PC-3 (cell line): Measurements from ENCODE around the gene SH3GL2. TPM values are rescaled to one million over a fixed set of nuclear protein-coding genes. Genes with fewer than 3 reads are reported as not detected.

Experiments
- ATAC-seq: fragments of 200-7000 bp; cut with Tn5 transposase; 2 replicates; pipeline ENCODE4 v1.9.1; 2020; ENCODE audit warnings: mild to moderate bottlenecking, moderate library complexity
- BruUV-seq: library from RNA; stranded (reverse); fragments of 400-500 nt; replicated peaks from 2 replicates; lab custom pipeline; 2021; lab: Mats Ljungman, UMichigan
- CTCF ChIA-PET: fragments of 300-600 bp; sonication (Branson Sonifier 250); formaldehyde crosslinking; loops from one replicate; lab custom pipeline; 2022; ENCODE audit warnings: antibody characterized with exemption; lab: Charles Lee
- POLR2A ChIA-PET: fragments of 300-600 bp; sonication (Branson Sonifier 250); formaldehyde crosslinking; loops from one replicate; lab custom pipeline; 2022; ENCODE audit warnings: antibody characterized with exemption; ENCODE audit not compliant: unreplicated experiment; lab: Charles Lee
- DNase-seq: peaks from one replicate; pipeline ENCODE4 v3.0.0-alpha.2; 2015
- H2AFZ ChIP-seq: fragments of 300-600 bp; sonication (generic); 2 replicates; pipeline ENCODE4 v1.6.0; 2016; ENCODE audit warnings: antibody characterized with exemption, low read length
- H3F3A ChIP-seq: fragments of 300-600 bp; sonication (generic); one replicate; pipeline ENCODE4 v1.6.0; 2017; ENCODE audit warnings: antibody characterized with exemption, low read length, control low read depth, mild to moderate bottlenecking; ENCODE audit not compliant: unreplicated experiment
- H3K27ac ChIP-seq: fragments of 300-600 bp; sonication (generic); 2 replicates; pipeline ENCODE4 v1.5.1; 2016; ENCODE audit warnings: mild to moderate bottlenecking, low read length
- H3K27me3 ChIP-seq: fragments of 300-600 bp; sonication (generic); 2 replicates; pipeline ENCODE4 v1.6.1; 2016; ENCODE audit warnings: low read length, mixed read lengths
- H3K36me3 ChIP-seq: fragments of 300-600 bp; sonication (generic); 2 replicates; pipeline ENCODE4 v1.6.1; 2016; ENCODE audit warnings: low read depth, mixed run types, low read length, mixed read lengths
- H3K4me1 ChIP-seq: fragments of 300-600 bp; sonication (generic); 2 replicates; pipeline ENCODE4 v1.5.1; 2016; ENCODE audit warnings: low read length; ENCODE audit not compliant: insufficient read depth
- H3K4me2 ChIP-seq: fragments of 300-600 bp; sonication (generic); 2 replicates; pipeline ENCODE4 v1.6.0; 2016; ENCODE audit warnings: low read length
- H3K4me3 ChIP-seq: fragments of 300-600 bp; sonication (generic); 2 replicates; pipeline ENCODE4 v1.5.1; 2016; ENCODE audit warnings: mild to moderate bottlenecking, low read length, mixed read lengths
- H3K79me2 ChIP-seq: fragments of 300-600 bp; sonication (generic); 2 replicates; pipeline ENCODE4 v1.6.1; 2017; ENCODE audit warnings: low read length, mixed read lengths
- H3K9ac ChIP-seq: fragments of 300-600 bp; sonication (generic); 2 replicates; pipeline ENCODE4 v1.6.0; 2016; ENCODE audit warnings: mild to moderate bottlenecking, low read length
- H3K9me2 ChIP-seq: fragments of 300-600 bp; sonication (generic); replicated peaks from 2 replicates; pipeline ENCODE4 v1.6.1; 2016; ENCODE audit warnings: mixed run types, low read length, mixed read lengths
- H3K9me3 ChIP-seq: fragments of 300-600 bp; sonication (generic); 2 replicates; pipeline ENCODE4 v1.6.1; 2016; ENCODE audit warnings: low read length, mixed read lengths
- H4K20me1 ChIP-seq: fragments of 300-600 bp; sonication (generic); 2 replicates; pipeline ENCODE4 v1.6.1; 2016; ENCODE audit warnings: low read length, mixed read lengths
- EZH2 ChIP-seq: fragments of 300-600 bp; sonication (generic); IDR thresholded peaks from one replicate; pipeline ENCODE4 v1.6.1; 2017; ENCODE audit warnings: antibody characterized with exemption, mild to moderate bottlenecking, low read length; ENCODE audit not compliant: unreplicated experiment
- EZH2phosphoT487 ChIP-seq: fragments of 300-600 bp; sonication (generic); IDR thresholded peaks from 2 replicates; pipeline ENCODE4 v1.6.1; 2018; ENCODE audit warnings: mild to moderate bottlenecking, antibody characterized with exemption, low read length, borderline replicate concordance
- intact Hi-C: fragments of 100-400 bp; cut with micrococcal nuclease; formaldehyde crosslinking; loops from 2 replicates; pipeline ENCODE4 v1.9.0; 2023
- total RNA-seq: library from RNA; depleted of rRNA; stranded (reverse); fragments of >200 nt; gene quantifications from 2 replicates; pipeline ENCODE4 v1.2.3, GENCODE V29; 2014
- TF ChIP-seq, protein P1 (sequence below): fragments of 300-600 bp; sonication (generic); conservative IDR thresholded peaks from 2 replicates; pipeline ENCODE4 v1.5.1; 2017; ENCODE audit warnings: antibody characterized with exemption, low read depth, mild to moderate bottlenecking, low read length

The SH3GL2 gene
- total RNA-seq, 1 experiment from 2014 or later = 2.9 TPM

DNA sequence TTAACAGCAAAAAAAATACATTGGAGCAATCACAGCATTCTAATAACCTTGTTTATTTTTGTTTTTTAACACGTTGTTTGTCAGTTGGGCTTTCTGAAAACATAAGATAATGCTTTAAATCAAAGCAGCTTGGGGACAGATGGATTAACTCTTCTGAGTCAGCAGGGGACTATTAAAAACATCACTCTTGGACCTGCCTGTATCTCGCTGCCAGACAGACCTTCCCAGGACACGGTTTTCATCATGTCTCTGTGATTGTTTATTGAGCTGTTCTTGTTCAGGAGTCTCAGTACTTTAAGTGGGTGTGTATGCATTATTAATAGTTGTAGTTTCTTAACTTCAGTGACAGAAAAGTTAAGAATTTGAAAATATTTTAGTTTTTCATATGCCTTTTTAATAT lies 173.2 kb downstream of the SH3GL2 start:
- no peak for ATAC-seq
- H3K36me3 ChIP-seq = no peaks in the 10 kb centered on the region
- no peaks in the 10 kb centered on the region for H4K20me1 ChIP-seq
- no peak for TF ChIP-seq EZH2phosphoT487
- TF ChIP-seq EZH2 = no peak
- TF ChIP-seq, protein P1, sequence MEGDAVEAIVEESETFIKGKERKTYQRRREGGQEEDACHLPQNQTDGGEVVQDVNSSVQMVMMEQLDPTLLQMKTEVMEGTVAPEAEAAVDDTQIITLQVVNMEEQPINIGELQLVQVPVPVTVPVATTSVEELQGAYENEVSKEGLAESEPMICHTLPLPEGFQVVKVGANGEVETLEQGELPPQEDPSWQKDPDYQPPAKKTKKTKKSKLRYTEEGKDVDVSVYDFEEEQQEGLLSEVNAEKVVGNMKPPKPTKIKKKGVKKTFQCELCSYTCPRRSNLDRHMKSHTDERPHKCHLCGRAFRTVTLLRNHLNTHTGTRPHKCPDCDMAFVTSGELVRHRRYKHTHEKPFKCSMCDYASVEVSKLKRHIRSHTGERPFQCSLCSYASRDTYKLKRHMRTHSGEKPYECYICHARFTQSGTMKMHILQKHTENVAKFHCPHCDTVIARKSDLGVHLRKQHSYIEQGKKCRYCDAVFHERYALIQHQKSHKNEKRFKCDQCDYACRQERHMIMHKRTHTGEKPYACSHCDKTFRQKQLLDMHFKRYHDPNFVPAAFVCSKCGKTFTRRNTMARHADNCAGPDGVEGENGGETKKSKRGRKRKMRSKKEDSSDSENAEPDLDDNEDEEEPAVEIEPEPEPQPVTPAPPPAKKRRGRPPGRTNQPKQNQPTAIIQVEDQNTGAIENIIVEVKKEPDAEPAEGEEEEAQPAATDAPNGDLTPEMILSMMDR = no peak
- H3K9me2 ChIP-seq = no peaks in the 10 kb centered on the region
- H3K9me3 ChIP-seq = no peaks in the 10 kb centered on the region
- no peaks in the 10 kb centered on the region for H3K27me3 ChIP-seq
- H3K9ac ChIP-seq = no peak overlapping the region
- no peak overlapping the region for H2AFZ ChIP-seq
- H3K4me2 ChIP-seq = no peak overlapping the region
- no peaks in the 10 kb centered on the region for H3K79me2 ChIP-seq
- H3F3A ChIP-seq = no peaks in the 10 kb centered on the region
- no TSS peak for BruUV-seq
- intact Hi-C loops = no loop called here
- H3K4me1 ChIP-seq = peaks cover under 1% of the 10 kb centered on the region; the same call in 1 of the 2 replicates
- ChIA-PET POLR2A (no interaction called here), CTCF (no interaction called here)
- H3K27ac ChIP-seq = no peak overlapping the region
- no peak for DNase-seq
- H3K4me3 ChIP-seq = no peak overlapping the region

DNA sequence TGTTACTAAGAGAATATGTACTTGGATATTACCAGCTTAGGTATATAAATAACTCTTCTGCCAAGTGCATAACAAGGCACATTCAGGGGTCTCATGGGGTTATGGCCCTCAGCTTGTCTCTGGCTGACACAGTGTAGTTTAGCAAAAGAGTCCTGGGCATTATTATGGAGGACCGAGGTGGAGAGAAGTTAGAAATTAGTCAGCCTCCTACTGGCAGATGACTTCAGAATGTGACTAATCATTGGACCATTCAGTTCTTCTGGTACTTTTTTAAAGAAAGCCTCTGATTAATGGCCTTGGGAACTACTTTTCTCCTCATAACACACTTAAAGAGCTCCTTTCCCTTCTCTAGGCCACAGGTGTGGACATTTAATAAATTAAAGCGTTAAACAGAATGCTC lies 178.9 kb downstream of the SH3GL2 start:
- Histone ChIP-seq H3K4me2 (no peak overlapping the region), H3K27me3 (no peaks in the 10 kb centered on the region), H3K36me3 (no peaks in the 10 kb centered on the region), H4K20me1 (no peaks in the 10 kb centered on the region), H3K27ac (no peak overlapping the region), H3K4me3 (no peak overlapping the region), H3K9ac (no peak overlapping the region), H3K9me2 (no peaks in the 10 kb centered on the region), H3K4me1 (no peaks in the 10 kb centered on the region), H3K9me3 (no peaks in the 10 kb centered on the region), H3F3A (no peaks in the 10 kb centered on the region), H3K79me2 (no peaks in the 10 kb centered on the region), H2AFZ (no peak overlapping the region)
- ChIA-PET POLR2A (no interaction called here), CTCF (no interaction called here)
- intact Hi-C loops = no loop called here
- no peak for ATAC-seq
- peak; percentile 40 for DNase-seq
- no TSS peak for BruUV-seq
- TF ChIP-seq, protein P1 = no peak
- TF ChIP-seq EZH2phosphoT487 (no peak), EZH2 (no peak)

DNA sequence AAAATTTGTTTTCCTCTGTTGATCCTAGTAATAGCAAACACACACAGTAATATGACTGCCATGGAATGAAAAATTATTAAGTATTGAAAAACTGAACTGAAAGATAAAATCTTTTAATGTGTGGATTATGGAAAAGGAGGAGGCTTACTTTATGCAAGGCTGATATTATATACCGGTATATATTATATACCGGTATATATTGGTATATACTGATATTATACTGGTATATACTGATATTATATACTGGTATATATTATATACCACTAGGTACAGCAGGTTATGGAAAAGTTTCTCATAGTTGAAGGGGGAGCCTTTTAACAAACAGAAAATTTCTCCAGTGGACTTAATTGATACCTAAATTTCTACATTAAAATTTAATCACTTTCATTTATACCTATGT lies 181.4 kb downstream of the SH3GL2 start:
- CTCF ChIA-PET = no interaction called here
- no peaks in the 10 kb centered on the region for H3K27me3 ChIP-seq
- no peaks in the 10 kb centered on the region for H3K9me2 ChIP-seq
- no peaks in the 10 kb centered on the region for H3K36me3 ChIP-seq
- DNase-seq (no peak), ATAC-seq (no peak)
- TF ChIP-seq EZH2phosphoT487 = no peak
- TF ChIP-seq EZH2 = no peak
- no TSS peak for BruUV-seq
- H3K4me3 ChIP-seq = no peak overlapping the region
- no peak overlapping the region for H2AFZ ChIP-seq
- H3K9ac ChIP-seq = no peak overlapping the region
- intact Hi-C loops = no loop called here
- no peaks in the 10 kb centered on the region for H3F3A ChIP-seq
- no peaks in the 10 kb centered on the region for H3K4me1 ChIP-seq
- no peaks in the 10 kb centered on the region for H3K9me3 ChIP-seq
- no peaks in the 10 kb centered on the region for H3K79me2 ChIP-seq
- no peaks in the 10 kb centered on the region for H4K20me1 ChIP-seq
- no peak overlapping the region for H3K4me2 ChIP-seq
- H3K27ac ChIP-seq = no peak overlapping the region
- POLR2A ChIA-PET = no interaction called here
